Type B pancreatic cell (in vitro differentiated cells): ENCODE results near the gene LDHB. TPM values are rescaled to one million over a fixed set of nuclear protein-coding genes. Genes with fewer than 3 reads are reported as not detected.

ENCODE experiments used
- DNase-seq: peaks from one replicate; pipeline ENCODE4 v3.0.0; 2021; ENCODE audit warnings: mixed read lengths; ENCODE audit not compliant: unreplicated experiment; ENCODE audit errors: extremely low spot score
- H3K27ac Mint-ChIP-seq: 2 replicates; pipeline ENCODE4 v1.8.0; 2021; ENCODE audit warnings: mild to moderate bottlenecking, mixed read lengths
- H3K27me3 Mint-ChIP-seq: 2 replicates; pipeline ENCODE4 v1.8.0; 2021; ENCODE audit warnings: mixed read lengths
- H3K36me3 Mint-ChIP-seq: 2 replicates; pipeline ENCODE4 v1.8.0; 2021; ENCODE audit warnings: mixed read lengths
- H3K4me1 Mint-ChIP-seq: one replicate; pipeline ENCODE4 v1.8.0; 2021; ENCODE audit warnings: mixed read lengths; ENCODE audit not compliant: unreplicated experiment
- H3K4me3 Mint-ChIP-seq: 2 replicates; pipeline ENCODE4 v1.8.0; 2021; ENCODE audit warnings: mild to moderate bottlenecking, mixed read lengths
- H3K9me3 Mint-ChIP-seq: 2 replicates; pipeline ENCODE4 v1.8.0; 2021; ENCODE audit warnings: mixed read lengths
- total RNA-seq: library from RNA; stranded (reverse); gene quantifications from 2 replicates; pipeline ENCODE4 v1.2.1, GENCODE V29; 2021; ENCODE audit warnings: low replicate concordance
- TF ChIP-seq, protein P1 (sequence below): fragments of 200-600 bp; sonication (generic); conservative IDR thresholded peaks from 2 replicates; pipeline ENCODE4 v1.5.0; 2021; ENCODE audit warnings: antibody characterized with exemption, mild to moderate bottlenecking

LDHB gene
- total RNA-seq, 1 donor from 2014 or later: 848 TPM

DNA sequence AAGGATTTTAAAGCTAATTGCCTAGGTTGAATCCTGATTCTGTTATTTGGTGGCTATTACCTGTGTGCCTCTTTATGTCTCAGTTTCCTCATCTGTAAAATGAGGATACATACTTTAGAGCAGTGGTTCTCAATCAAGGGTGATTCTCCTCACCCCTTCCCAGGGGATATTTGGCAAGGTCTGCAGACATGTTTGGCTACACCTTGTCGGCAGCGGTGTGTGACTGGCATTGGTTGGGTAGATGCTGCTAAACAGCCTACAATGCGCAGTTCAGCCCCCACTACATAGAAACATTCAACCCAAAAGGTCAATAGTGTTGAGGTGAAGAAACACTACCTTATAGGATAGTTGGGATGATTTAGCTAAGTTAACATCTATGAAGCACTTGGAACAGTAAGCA lies 23.4 kb downstream of the LDHB start:
- no peak overlapping the region for H3K27ac Mint-ChIP-seq

DNA sequence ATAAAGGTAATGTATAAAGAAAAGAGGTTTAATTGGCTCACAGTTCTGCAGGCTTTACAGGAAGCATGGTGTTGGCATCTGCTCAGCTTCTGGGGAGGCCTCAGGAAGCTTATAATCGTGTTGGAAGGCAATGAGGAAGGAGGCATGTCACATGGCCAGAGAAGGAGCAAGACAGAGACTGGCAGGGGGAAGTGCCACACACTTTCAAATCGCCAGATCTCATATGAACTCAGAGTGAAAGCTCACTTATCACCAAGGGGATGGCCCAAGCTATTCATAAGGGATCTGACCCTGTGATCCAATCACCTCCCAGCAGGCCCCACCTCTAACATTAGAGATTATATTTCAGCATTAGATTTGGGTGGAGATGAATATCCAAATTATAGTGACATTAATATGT lies 26.3 kb downstream of the LDHB start:
- Mint-ChIP-seq H3K9me3 (no peaks in the 10 kb centered on the region), H3K27me3 (no peaks in the 10 kb centered on the region), H3K4me1 (no peaks in the 10 kb centered on the region), H3K27ac (no peak overlapping the region), H3K36me3 (peaks cover 34% of the 10 kb centered on the region), H3K4me3 (no peak overlapping the region)
- TF ChIP-seq, protein P1, sequence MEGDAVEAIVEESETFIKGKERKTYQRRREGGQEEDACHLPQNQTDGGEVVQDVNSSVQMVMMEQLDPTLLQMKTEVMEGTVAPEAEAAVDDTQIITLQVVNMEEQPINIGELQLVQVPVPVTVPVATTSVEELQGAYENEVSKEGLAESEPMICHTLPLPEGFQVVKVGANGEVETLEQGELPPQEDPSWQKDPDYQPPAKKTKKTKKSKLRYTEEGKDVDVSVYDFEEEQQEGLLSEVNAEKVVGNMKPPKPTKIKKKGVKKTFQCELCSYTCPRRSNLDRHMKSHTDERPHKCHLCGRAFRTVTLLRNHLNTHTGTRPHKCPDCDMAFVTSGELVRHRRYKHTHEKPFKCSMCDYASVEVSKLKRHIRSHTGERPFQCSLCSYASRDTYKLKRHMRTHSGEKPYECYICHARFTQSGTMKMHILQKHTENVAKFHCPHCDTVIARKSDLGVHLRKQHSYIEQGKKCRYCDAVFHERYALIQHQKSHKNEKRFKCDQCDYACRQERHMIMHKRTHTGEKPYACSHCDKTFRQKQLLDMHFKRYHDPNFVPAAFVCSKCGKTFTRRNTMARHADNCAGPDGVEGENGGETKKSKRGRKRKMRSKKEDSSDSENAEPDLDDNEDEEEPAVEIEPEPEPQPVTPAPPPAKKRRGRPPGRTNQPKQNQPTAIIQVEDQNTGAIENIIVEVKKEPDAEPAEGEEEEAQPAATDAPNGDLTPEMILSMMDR: no peak
- no peak for DNase-seq

More for the DNA sequence above, 23.4 kb downstream of the LDHB start:
- H3K9me3 Mint-ChIP-seq: no peaks in the 10 kb centered on the region
- DNase-seq: no peak
- H3K36me3 Mint-ChIP-seq: peaks cover 53% of the 10 kb centered on the region
- TF ChIP-seq, protein P1: no peak
- no peaks in the 10 kb centered on the region for H3K4me1 Mint-ChIP-seq
- no peak overlapping the region for H3K4me3 Mint-ChIP-seq
- H3K27me3 Mint-ChIP-seq: no peaks in the 10 kb centered on the region

DNA sequence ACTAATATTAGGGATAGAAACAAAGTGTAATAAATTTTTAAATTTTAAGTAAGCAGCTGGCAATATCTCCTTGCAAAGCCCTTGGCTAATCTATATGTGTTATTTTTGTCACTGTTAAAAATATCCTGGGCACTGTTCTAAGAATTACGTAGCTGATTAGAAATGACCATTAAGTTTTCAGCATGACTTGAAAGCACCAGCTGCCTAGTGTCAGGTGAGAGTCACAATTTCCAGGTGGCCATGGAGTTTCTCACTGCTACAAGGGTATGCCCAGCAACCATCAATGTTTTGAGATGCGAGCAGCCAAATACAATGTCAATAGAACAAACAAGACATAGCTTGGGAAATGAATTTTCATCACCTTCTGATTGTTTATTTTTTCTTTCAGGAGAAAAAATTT lies 29.7 kb downstream of the LDHB start:
- no peaks in the 10 kb centered on the region for H3K27me3 Mint-ChIP-seq
- DNase-seq: no peak

DNA sequence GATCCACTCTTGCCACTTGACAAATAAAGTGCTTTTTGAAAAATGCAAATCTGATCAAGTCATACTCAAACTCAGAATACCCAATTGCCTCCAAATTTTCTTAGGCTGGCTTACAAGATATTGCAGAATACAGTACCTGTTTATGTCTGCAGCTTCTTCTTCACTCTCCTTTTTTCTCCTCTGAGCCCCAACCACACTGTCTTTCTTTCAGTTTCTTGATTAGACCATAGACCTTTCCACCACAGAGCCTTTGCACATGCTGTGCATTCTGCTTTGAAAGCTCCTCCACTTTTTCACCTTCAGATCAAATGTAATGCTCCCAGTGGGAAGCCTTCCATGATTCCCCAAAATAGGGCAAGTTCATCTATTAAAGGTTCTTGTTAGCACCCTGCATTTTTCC lies 39.1 kb downstream of the LDHB start:
- TF ChIP-seq, protein P1: no peak
- Mint-ChIP-seq H3K27me3 (peaks cover 5% of the 10 kb centered on the region), H3K27ac (no peak overlapping the region), H3K9me3 (no peaks in the 10 kb centered on the region), H3K4me3 (no peak overlapping the region), H3K4me1 (no peaks in the 10 kb centered on the region), H3K36me3 (no peaks in the 10 kb centered on the region)
- no peak for DNase-seq

More for the DNA sequence above, 29.7 kb downstream of the LDHB start:
- Mint-ChIP-seq H3K36me3 (peaks cover 12% of the 10 kb centered on the region), H3K4me3 (no peak overlapping the region), H3K9me3 (no peaks in the 10 kb centered on the region), H3K4me1 (no peaks in the 10 kb centered on the region), H3K27ac (no peak overlapping the region)
- TF ChIP-seq, protein P1: no peak

- Mint-ChIP-seq H3K36me3 (no peaks in the 10 kb centered on the region), H3K4me1 (no peaks in the 10 kb centered on the region), H3K27me3 (peaks cover 8% of the 10 kb centered on the region), H3K27ac (no peak overlapping the region), H3K9me3 (no peaks in the 10 kb centered on the region), H3K4me3 (no peak overlapping the region)
- no peak for DNase-seq
- TF ChIP-seq, protein P1: no peak
These were observed 40.6 kb downstream of the LDHB start for GRCh38 chr12:21617030-21617429.

DNA sequence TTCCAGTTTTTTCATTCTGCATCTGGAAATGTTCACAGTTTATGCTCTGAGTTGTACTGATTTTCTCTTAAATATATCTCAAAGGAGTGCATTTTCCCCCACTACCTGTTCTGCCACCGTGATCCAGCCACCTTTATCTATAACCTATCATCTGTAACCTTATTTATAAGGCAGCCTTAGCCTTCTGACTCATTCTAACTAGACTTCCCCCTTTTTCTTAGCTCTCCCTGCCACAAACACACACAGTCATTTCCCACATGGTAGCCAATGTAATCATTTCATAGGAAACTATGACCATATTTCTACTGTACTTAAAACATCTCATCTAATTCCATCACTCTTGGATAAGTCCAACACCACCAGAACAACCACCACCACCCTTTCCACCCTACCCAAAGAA lies 42.2 kb downstream of the LDHB start:
- TF ChIP-seq, protein P1: no peak
- no peak overlapping the region for H3K4me3 Mint-ChIP-seq

More for the DNA sequence above, 42.2 kb downstream of the LDHB start:
- DNase-seq: no peak
- no peaks in the 10 kb centered on the region for H3K36me3 Mint-ChIP-seq
- H3K27ac Mint-ChIP-seq: no peak overlapping the region
- H3K4me1 Mint-ChIP-seq: no peaks in the 10 kb centered on the region
- H3K9me3 Mint-ChIP-seq: no peaks in the 10 kb centered on the region
- peaks cover 8% of the 10 kb centered on the region for H3K27me3 Mint-ChIP-seq
